NK-92 treated with Interleukin-12 subunit alpha and Interleukin-12 subunit beta, amount 100 ng/mL, for 24 hours (cell line): ENCODE data around the gene VASN.

Source experiments
- DNase-seq: peaks from one replicate; lab custom pipeline; 2025; lab: John Stamatoyannopoulos, UW

Gene VASN

DNA sequence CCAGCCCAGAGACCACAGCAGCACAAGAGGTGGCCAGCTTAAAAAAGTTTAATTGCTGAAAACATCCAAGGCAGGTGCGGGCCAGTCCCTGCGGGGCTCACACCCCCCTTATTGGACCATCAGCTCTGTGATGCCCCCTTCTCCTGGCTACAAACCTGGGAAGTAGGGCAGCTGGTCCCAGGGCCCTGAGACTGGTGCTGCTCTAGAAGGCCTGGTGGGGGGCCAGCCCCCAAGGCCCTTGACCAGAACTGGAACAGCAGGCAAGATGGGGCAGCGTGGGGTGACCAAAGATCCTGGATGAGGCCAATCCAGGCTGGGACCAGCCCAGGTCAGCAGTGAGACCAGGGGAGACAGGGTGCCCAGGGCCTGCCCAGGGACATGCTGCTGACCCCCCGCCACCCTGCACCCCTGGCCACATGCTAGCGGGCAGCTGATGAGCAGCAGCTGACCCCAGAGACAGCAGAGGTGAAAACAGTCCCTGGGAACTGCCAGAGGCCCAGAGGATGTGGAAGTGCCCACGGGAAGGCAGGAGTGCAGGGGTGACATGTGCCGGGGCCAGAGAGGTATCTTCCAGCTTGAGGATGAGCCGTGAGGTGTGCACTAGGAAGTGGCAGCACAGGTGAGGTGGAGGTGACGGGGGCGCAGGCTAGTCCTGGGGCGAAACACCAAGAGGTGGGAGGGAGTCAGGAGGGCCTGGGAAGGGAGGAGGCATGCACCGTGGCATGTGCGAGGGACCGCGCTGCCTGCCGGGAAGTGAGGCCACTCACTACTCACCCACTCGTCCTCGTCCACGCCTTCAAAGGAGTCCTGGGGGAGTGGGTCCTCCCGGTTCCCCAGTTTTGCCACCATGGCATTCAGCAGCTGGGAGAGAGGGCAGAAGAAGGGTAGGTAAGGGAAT lies 16.9 kb upstream of the VASN start:
- DNase-seq: no peak

DNA sequence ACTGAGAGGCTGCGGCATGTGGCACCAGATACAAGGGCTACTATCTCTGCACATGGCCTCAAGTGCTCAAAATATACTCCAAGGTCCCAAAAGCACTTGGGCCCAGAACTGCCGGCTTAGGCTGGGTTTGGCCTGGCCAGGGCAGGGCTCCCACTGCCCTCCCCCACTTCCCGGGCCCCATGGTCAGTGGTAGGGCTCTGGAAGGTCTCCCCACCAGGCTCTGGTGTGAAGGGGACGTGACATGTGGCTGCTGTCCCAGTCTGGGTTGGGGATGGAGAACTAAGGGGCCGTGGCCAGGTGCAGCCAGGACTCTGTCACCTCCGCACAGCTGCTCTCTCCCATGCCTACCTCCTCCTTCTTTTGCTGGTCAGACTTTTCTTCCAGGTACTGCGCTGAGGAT lies 14.8 kb upstream of the VASN start:
- no peak for DNase-seq

DNA sequence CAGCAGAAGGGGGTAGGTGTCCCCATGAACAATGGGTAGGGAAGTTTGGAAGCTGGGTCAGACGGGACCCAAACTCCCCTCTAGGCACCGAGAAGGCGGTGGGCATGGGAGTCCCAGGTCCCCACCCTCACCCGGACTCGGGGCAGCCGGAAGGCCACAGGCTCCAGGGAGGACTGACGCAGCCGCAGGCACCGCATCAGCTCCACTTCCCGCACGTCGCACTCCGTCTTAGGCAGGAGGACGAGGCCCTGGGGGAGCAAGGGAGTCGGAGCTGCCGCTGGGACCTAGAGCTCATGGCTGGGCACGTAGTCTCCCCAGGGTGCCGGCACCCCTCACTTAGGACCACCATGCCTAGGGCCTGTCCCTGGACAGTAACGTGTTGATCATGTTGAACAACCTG lies 13.4 kb upstream of the VASN start:
- no peak for DNase-seq

DNA sequence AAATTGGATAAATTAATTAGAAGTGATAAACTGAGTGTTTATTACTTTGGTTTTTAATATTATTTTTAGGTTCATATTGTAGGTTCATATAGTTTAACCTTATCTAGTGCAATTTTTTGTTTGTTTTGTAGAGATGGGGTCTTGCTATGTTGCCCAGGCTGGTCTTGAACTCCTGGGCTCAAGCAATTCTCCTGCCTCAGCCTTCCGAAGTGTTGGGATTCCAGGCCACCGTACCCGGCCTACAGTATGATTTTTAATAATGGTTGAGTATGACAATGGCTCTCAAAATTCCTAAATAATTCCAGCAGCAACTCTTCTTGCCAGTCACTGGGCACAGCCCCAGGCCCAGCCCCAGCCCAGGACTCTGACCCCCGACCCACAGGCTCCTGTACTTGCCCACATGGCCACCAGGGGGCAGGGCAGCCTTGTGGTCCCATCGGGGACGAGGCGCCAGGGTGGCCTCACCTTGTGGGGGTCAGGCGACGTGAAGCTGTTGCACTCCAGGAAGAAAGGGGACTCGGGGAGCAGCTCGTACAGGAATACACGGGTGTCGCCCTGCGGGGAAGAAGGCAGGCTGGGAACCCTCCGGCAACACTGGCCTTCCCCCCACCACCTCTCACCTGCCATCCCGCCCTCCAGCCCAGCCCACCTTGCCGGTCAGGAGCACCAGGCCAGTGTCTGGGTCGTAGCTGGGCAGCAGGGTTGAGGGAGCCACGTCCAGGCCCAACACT lies 12.7 kb upstream of the VASN start:
- peak; percentile 18 for DNase-seq

DNA sequence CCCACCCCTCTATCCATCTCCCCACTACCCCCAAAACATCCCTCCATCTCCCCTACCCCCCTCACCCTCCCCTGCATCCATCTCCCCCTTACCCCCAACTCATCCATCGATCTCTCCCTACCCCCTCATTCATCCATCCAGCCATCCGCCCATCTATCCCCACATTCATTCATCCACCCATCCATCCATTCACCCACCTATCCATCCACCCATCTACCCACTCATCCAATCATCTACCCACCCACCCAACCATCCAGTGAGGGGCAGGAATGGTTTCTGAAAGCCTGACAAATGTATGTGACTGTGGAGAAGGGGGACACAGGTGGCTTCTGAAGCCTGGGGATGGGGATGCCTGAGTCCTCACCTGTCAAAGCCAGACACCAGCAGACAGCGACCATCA lies 11.7 kb upstream of the VASN start:
- no peak for DNase-seq

GRCh38 chr16:4360538-4361021 lies 11.1 kb upstream of the VASN start:
- no peak for DNase-seq

DNA sequence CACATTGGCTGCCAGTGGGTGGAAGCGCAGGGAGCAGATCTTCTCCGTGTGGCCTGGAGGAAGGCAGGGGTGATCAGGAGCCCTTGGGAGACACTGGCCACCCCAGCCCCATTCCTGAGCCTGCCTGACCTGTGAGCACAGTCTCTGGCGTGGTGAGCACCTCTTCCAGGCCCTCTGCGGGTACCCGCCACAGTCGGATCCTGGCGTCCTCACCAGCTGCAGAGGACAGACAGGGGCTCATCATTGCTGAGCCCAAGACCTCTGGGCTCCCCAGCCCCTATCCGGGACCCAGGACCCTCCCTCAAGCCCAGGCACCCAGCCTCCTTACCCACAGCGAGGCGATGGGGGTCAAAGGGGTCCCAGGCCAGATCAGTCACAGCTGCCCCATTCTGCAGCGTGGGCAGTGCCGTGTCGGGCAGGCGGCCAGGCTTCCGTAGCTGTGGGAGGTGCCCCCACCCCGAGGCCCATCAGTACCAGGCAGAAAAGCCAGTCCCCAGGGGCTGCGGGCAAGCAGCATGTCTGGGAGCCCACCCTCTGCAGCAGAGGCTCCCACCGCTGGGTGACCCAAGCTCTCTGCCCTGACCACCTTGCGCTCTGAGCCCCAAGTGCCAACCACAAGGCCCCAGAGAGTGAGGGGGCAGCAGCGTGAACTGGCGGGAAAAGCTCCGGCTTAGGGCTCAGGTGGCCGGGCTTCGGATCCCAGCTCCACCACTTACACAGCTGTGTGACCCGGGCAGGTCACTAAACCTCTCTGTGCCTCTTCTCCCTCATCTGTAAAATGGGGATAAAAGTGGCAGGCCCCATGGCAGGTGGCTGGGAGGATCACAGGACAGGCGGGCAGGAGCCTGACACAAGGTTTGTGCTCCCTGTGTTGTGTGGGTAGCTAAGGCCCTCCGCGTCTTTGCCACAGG lies 10.4 kb upstream of the VASN start:
- no peak for DNase-seq

GRCh38 chr16:4361944-4362311 lies 9.7 kb upstream of the VASN start:
- no peak for DNase-seq

DNA sequence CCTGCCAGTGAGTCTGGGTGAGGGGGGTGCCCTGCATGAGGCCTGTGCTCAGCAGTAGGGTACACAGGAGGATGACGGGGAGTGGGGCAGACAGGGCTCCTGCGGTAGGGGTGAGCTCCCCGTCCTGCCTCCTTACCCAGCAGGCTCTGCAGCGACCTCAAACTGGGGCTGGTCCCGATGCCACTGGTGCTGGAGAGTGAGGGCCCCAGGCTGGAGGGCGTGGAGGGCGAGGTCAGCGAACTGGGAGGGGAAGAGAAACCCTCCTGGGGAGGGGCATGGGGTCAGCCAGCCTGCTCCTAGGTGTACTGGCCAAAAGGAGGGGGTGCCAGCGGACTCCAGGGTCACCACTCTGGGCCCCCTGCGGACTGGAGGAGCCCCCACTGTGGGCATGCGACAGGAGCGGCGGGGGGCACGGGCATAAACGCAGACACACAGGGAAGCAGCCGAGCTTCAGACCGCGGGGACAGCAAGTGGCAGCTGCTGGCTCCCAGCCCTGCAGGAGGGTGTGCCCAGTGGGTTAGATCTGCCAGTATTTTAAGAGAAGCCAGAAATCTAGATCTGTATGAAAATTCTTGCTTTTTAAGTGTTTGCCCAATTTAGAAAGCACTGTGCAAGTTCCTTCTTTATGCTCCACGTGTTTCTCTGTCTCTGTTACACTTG lies 9.0 kb upstream of the VASN start:
- no peak for DNase-seq

- no peak for DNase-seq
Measured at GRCh38 chr16:4364196-4365013, 7.2 kb upstream of the VASN start.

- DNase-seq: no peak
Measured at GRCh38 chr16:4365014-4365406, 6.6 kb upstream of the VASN start.

GRCh38 chr16:4365615-4366014 lies 6.0 kb upstream of the VASN start:
- DNase-seq: no peak

- no peak for DNase-seq
Measured at GRCh38 chr16:4366016-4366415, 5.6 kb upstream of the VASN start.

DNA sequence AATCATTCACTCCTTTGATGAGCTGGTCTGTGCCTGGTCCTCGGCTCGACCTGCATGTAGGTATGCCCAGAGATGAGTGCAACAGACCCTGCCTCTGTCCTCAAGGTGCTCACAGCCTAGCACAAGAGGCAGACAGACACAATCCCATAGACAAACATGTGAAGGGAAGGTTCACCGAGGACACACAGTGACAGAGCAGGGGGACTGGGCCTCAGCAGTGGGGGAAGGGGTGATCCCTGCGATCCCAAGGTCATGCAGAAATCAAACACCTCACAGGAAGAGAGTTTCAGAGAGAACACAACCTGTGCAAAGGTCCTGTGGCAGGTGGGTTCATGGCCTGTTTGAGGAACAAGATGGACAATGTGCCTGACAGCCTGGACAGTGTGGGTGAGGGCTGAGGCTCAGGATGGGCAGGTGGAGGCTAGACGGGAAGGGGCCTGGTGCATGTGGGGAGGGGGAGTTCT lies 4.2 kb upstream of the VASN start:
- DNase-seq: no peak

DNA sequence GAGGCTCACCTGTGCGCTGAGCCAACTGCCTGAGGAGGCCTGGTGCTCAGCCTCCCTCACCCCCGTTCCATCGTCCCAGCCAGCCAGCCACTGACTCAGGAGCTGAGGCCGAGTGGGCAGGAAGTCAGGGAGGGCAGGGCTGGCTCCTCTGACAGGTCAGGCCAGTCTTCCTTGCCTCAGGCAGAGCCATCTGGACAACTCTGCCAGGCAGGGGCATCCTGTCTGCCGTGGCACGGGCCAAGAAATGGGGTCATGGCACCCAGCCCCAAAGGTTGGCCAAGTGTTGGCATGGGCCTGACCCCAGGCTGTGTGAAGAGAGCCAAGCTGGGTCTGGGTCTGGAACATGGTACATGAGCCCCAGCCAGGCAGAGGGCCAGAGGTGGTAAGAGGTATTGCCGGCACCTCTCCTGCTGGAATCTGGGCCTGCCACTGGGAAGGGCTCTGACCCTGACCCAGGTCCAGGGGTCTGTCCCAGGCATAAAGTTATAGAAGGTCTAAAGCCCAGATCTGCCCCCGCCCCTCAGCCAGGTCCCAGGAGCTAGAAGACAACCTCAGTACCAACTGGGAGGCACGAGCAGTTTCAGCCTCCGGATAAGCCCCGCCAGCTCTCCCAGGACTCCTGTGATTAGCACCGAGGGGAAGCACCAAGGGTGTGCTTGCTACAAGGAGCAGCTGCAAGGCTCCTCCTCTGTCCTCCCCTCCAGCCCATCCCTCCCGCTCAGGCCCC lies 2.5 kb upstream of the VASN start:
- DNase-seq: no peak

GRCh38 chr16:4370151-4370550 lies 1.5 kb upstream of the VASN start:
- DNase-seq: no peak

DNA sequence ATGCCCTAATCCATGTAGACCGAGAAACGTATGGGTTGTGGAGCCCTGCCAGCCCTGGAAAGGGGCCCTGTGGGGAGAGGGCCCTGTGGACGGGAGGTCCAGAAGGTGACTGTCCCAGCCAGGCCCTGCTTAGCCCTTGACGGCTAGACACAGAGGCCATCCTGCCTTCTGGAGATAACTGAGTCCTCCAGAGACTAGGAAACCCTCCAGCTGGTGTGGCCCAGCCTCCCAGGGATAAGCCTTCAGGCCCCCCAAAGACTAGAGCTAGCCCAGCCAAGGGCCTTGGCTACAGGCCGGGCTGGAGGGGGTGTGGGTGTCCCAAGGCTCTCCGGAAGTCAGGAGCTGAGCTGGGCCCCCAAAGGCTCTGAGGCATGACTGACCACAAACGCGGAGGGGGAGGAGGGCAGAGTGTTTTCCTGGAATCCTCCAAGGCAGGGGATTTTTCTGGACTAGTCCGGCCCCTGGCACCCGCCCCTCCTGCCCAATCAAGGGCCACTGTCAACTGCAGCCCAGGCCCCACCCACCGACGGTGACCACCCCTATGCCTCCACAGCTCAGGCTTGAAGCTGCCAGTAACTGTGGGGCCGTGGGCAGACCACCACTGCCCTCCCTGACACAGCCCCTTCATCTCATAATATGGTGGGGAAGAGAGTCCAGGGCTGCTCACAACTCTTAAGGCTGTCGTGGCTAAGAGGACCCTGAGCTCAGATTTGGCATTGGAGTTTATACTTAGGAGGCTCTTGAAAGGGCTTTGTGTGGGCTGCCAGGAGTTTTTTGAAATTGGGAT lies 885 bp upstream of the VASN start:
- DNase-seq: no peak

- DNase-seq: no peak
Measured at GRCh38 chr16:4372001-4372577, 441 bp downstream of the VASN start.
